HepG2 (cell line): ENCODE data around the gene RPAP2. TPM values are rescaled to one million over a fixed set of nuclear protein-coding genes. Genes with fewer than 3 reads are reported as not detected.
A peak's percentile ranks its signal among the peaks of the same experiment; 100 is the strongest.

Experiments used
- AGO2 ChIP-seq: fragments of 200-400 bp; formaldehyde crosslinking; optimal IDR thresholded peaks from 2 replicates; pipeline ENCODE3; 2017; ENCODE audit warnings: mild to moderate bottlenecking, low read depth, low read length, moderate library complexity
- CREBL2 ChIP-seq: sonication (generic); formaldehyde crosslinking; IDR thresholded peaks from 2 replicates; pipeline ENCODE4 v1.8.1; 2023; ENCODE audit warnings: missing genetic modification reagents, mild to moderate bottlenecking, borderline replicate concordance
- ELF4 ChIP-seq: sonication (generic); formaldehyde crosslinking; IDR thresholded peaks from 2 replicates; pipeline ENCODE4 v1.5.0; 2020; ENCODE audit warnings: missing genetic modification reagents, mild to moderate bottlenecking, moderate library complexity, borderline replicate concordance
- HOXD1 ChIP-seq: sonication (generic); formaldehyde crosslinking; IDR thresholded peaks from 2 replicates; pipeline ENCODE4 v1.5.0; 2020; ENCODE audit warnings: missing genetic modification reagents
- KLF11 ChIP-seq: IDR thresholded peaks from 2 replicates; pipeline ENCODE4 v1.6.1; 2016; ENCODE audit warnings: missing compliant biosample characterization
- PHF21A ChIP-seq: sonication (generic); formaldehyde crosslinking; IDR thresholded peaks from 2 replicates; pipeline ENCODE4 v1.5.0; 2020; ENCODE audit warnings: mild to moderate bottlenecking, missing genetic modification reagents
- RNF219 ChIP-seq: sonication (generic); formaldehyde crosslinking; IDR thresholded peaks from 2 replicates; pipeline ENCODE4 v1.5.0; 2020; ENCODE audit warnings: mild to moderate bottlenecking, missing genetic modification reagents
- RXRA ChIP-seq: sonication (generic); formaldehyde crosslinking; IDR thresholded peaks from 2 replicates; pipeline ENCODE4 v1.5.1; 2020; ENCODE audit warnings: missing genetic modification reagents
- TBX2 ChIP-seq: sonication (generic); formaldehyde crosslinking; IDR thresholded peaks from 2 replicates; pipeline ENCODE4 v1.5.0; 2020; ENCODE audit warnings: missing genetic modification reagents, mild to moderate bottlenecking, borderline replicate concordance
- ZGPAT ChIP-seq: IDR thresholded peaks from 2 replicates; pipeline ENCODE4 v1.6.1; 2016; ENCODE audit warnings: mild to moderate bottlenecking
- ZNF121 ChIP-seq: sonication (generic); formaldehyde crosslinking; IDR thresholded peaks from 2 replicates; pipeline ENCODE4 v1.5.0; 2020; ENCODE audit warnings: mild to moderate bottlenecking, missing genetic modification reagents
- ZNF329 ChIP-seq: sonication (generic); formaldehyde crosslinking; IDR thresholded peaks from 2 replicates; pipeline ENCODE4 v1.9.0; 2021; ENCODE audit warnings: low read depth, mild to moderate bottlenecking, missing genetic modification reagents
- ZNF639 ChIP-seq: conservative IDR thresholded peaks from 2 replicates; pipeline ENCODE4 v1.6.1; 2018; ENCODE audit warnings: missing genetic modification reagents
- ZNF782 ChIP-seq: sonication (generic); formaldehyde crosslinking; IDR thresholded peaks from 2 replicates; pipeline ENCODE4 v1.4.0; 2020; ENCODE audit warnings: missing genetic modification reagents, mild to moderate bottlenecking, borderline replicate concordance
- polyA plus RNA-seq, 8 experiments: library from polyadenylated mRNA; depleted of rRNA in 3 of 8; stranded (reverse) in 7 of 8; unstranded in 1 of 8; fragments of >200 nt; fragmentation: Illumina TruSeq in 4 of 8; extraction: Trizol in 4 of 8; gene quantifications; 2 replicates each; pipeline versions ENCODE4 v1.2.1 to v1.2.3, GENCODE V29; 2011 to 2016; ENCODE audit warnings: low read depth in 4 of 8, missing spikeins in 1 of 8, mixed read lengths in 1 of 8; ENCODE audit not compliant: insufficient read depth in 1 of 8
- total RNA-seq, 5 experiments: library from RNA; depleted of rRNA; stranded (reverse); fragments of >200 nt; fragmentation: Illumina TruSeq; extraction: Trizol; gene quantifications; 2 replicates each; pipeline ENCODE4 v1.2.3, GENCODE V29; 2016; ENCODE audit warnings: low read depth in 1 of 5
- TF ChIP-seq, protein P1 (sequence below): sonication (generic); formaldehyde crosslinking; IDR thresholded peaks from 2 replicates; pipeline ENCODE4 v1.8.1; 2023; ENCODE audit warnings: mild to moderate bottlenecking, missing genetic modification reagents
- TF ChIP-seq, protein P2 (sequence below): IDR thresholded peaks from 2 replicates; pipeline ENCODE4 v1.6.1; 2018; ENCODE audit warnings: missing genetic modification reagents, mild to moderate bottlenecking, missing compliant biosample characterization
- TF ChIP-seq, protein P3 (sequence below): IDR thresholded peaks from 2 replicates; pipeline ENCODE4 v1.6.1; 2016; ENCODE audit warnings: missing genetic modification reagents, missing compliant biosample characterization
- TF ChIP-seq, protein P4 (sequence below): IDR thresholded peaks from 2 replicates; pipeline ENCODE4 v1.6.1; 2016

The RPAP2 gene
- total and polyA plus RNA-seq, 2 of the 13 experiments (the other 11 are each of a cell fraction or from before 2014, with no cell fraction given) = 10.0 to 34.8 TPM

- peak; percentile 55; the same call in 1 of the 2 replicates for TF ChIP-seq ZNF329 (CRISPR knock-in tag)
- TF ChIP-seq ZNF639 = no peak; the same call in 1 of the 2 replicates
- peak; percentile 69; the same call in 1 of the 2 replicates for TF ChIP-seq RXRA (CRISPR knock-in tag)
- TF ChIP-seq RNF219 (CRISPR knock-in tag) = no peak; the same call in 1 of the 2 replicates
- TF ChIP-seq, protein P1, sequence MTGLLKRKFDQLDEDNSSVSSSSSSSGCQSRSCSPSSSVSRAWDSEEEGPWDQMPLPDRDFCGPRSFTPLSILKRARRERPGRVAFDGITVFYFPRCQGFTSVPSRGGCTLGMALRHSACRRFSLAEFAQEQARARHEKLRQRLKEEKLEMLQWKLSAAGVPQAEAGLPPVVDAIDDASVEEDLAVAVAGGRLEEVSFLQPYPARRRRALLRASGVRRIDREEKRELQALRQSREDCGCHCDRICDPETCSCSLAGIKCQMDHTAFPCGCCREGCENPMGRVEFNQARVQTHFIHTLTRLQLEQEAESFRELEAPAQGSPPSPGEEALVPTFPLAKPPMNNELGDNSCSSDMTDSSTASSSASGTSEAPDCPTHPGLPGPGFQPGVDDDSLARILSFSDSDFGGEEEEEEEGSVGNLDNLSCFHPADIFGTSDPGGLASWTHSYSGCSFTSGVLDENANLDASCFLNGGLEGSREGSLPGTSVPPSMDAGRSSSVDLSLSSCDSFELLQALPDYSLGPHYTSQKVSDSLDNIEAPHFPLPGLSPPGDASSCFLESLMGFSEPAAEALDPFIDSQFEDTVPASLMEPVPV = peak; percentile 67; the same call in 1 of the 2 replicates
- TF ChIP-seq CREBL2 (CRISPR knock-in tag) = peak; percentile 66; the same call in 1 of the 2 replicates
- peak; percentile 82 for TF ChIP-seq TBX2 (CRISPR knock-in tag)
- TF ChIP-seq, protein P2, sequence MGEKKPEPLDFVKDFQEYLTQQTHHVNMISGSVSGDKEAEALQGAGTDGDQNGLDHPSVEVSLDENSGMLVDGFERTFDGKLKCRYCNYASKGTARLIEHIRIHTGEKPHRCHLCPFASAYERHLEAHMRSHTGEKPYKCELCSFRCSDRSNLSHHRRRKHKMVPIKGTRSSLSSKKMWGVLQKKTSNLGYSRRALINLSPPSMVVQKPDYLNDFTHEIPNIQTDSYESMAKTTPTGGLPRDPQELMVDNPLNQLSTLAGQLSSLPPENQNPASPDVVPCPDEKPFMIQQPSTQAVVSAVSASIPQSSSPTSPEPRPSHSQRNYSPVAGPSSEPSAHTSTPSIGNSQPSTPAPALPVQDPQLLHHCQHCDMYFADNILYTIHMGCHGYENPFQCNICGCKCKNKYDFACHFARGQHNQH (CRISPR knock-in tag) = peak; percentile 61; the same call in 1 of the 2 replicates
- TF ChIP-seq, protein P3, sequence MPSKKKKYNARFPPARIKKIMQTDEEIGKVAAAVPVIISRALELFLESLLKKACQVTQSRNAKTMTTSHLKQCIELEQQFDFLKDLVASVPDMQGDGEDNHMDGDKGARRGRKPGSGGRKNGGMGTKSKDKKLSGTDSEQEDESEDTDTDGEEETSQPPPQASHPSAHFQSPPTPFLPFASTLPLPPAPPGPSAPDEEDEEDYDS (CRISPR knock-in tag) = peak; percentile 51; the same call in 1 of the 2 replicates
- TF ChIP-seq, protein P4, sequence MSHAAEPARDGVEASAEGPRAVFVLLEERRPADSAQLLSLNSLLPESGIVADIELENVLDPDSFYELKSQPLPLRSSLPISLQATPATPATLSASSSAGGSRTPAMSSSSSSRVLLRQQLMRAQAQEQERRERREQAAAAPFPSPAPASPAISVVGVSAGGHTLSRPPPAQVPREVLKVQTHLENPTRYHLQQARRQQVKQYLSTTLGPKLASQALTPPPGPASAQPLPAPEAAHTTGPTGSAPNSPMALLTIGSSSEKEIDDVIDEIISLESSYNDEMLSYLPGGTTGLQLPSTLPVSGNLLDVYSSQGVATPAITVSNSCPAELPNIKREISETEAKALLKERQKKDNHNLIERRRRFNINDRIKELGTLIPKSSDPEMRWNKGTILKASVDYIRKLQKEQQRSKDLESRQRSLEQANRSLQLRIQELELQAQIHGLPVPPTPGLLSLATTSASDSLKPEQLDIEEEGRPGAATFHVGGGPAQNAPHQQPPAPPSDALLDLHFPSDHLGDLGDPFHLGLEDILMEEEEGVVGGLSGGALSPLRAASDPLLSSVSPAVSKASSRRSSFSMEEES (CRISPR knock-in tag) = peak; percentile 12
- peak; percentile 88 for TF ChIP-seq PHF21A (CRISPR knock-in tag)
- no peak for TF ChIP-seq AGO2
- TF ChIP-seq ZNF782 (CRISPR knock-in tag) = peak; percentile 89; the same call in 1 of the 2 replicates
- TF ChIP-seq ELF4 (CRISPR knock-in tag) = 0 out of 2 replicates have a peak, but pooled peaks have one; percentile 68
- TF ChIP-seq ZNF121 (CRISPR knock-in tag) = no peak
- TF ChIP-seq HOXD1 = peak; percentile 34; the same call in 1 of the 2 replicates
- TF ChIP-seq KLF11 (CRISPR knock-in tag) = no peak
- TF ChIP-seq ZGPAT (CRISPR knock-in tag) = peak; percentile 92
These were observed 143.0 kb downstream of the RPAP2 start (continued) for GRCh38 chr1:92441697-92442342.
